Stimulated activated CD4-positive, alpha-beta T cell treated with anti-CD3 and anti-CD28 coated beads, Interleukin-4, amount 100 ng/mL, for 1 hour (primary cell): ENCODE data around the gene BRSK2.

Source experiments
- DNase-seq: peaks from one replicate; pipeline ENCODE4 v3.0.0-alpha.2; 2020

The BRSK2 gene

GRCh38 chr11:1454576-1454975 lies 64.8 kb downstream of the BRSK2 start:
- DNase-seq: no peak

- DNase-seq: no peak
Observed at GRCh38 chr11:1455032-1455762, 65.5 kb downstream of the BRSK2 start.

- DNase-seq: no peak
Observed at GRCh38 chr11:1455763-1456060, 66.0 kb downstream of the BRSK2 start.

- no peak for DNase-seq
Observed at GRCh38 chr11:1456176-1456575, 66.4 kb downstream of the BRSK2 start.

GRCh38 chr11:1456596-1457325 lies 67.0 kb downstream of the BRSK2 start:
- DNase-seq: no peak

GRCh38 chr11:1457326-1457680 lies 67.6 kb downstream of the BRSK2 start:
- no peak for DNase-seq

- no peak for DNase-seq
Observed at GRCh38 chr11:1457856-1458255, 68.1 kb downstream of the BRSK2 start.

GRCh38 chr11:1458340-1459218 lies 68.8 kb downstream of the BRSK2 start:
- DNase-seq: no peak

- DNase-seq: no peak
Observed at GRCh38 chr11:1459219-1459575, 69.5 kb downstream of the BRSK2 start.

GRCh38 chr11:1459764-1460395 lies 70.1 kb downstream of the BRSK2 start:
- no peak for DNase-seq

- DNase-seq: no peak
Observed at GRCh38 chr11:1460396-1460985, 70.8 kb downstream of the BRSK2 start.

GRCh38 chr11:1460986-1461825 lies 71.5 kb downstream of the BRSK2 start:
- no peak for DNase-seq

GRCh38 chr11:1461826-1462697 lies 72.3 kb downstream of the BRSK2 start:
- DNase-seq: no peak

GRCh38 chr11:1462698-1462975 lies 72.9 kb downstream of the BRSK2 start:
- DNase-seq: no peak

GRCh38 chr11:1463056-1463455 lies 73.3 kb downstream of the BRSK2 start:
- DNase-seq: no peak

GRCh38 chr11:1466784-1467183 lies 77.0 kb downstream of the BRSK2 start:
- no peak for DNase-seq

- DNase-seq: no peak
Observed at GRCh38 chr11:1467270-1467669, 77.5 kb downstream of the BRSK2 start.

- no peak for DNase-seq
Observed at GRCh38 chr11:1468002-1468401, 78.3 kb downstream of the BRSK2 start.

GRCh38 chr11:1468473-1469066 lies 78.8 kb downstream of the BRSK2 start:
- no peak for DNase-seq

GRCh38 chr11:1469287-1469910 lies 79.7 kb downstream of the BRSK2 start:
- no peak for DNase-seq
